Mesenteric fat pad (tissue), 1 donor: ENCODE measurements around the gene NMUR2. TPM values are rescaled to one million over a fixed set of nuclear protein-coding genes. Genes with fewer than 3 reads are reported as not detected.

Source experiments
- DNase-seq: peaks from one replicate; pipeline ENCODE4 v3.0.0-alpha.2; 2020; ENCODE audit warnings: low spot score
- total RNA-seq: library from RNA; stranded (reverse); fragmentation: NEBNext Ultra II Directional; extraction: Animal tissue kit (Norgen Biotek cat#: 25700); gene quantifications from one replicate; pipeline ENCODE4 v1.2.1, GENCODE V29; 2021
- donor health status: DM: yes; HTN: yes; CAD: no.

Gene NMUR2
- total RNA-seq, 1 donor from 2014 or later: not detected

DNA sequence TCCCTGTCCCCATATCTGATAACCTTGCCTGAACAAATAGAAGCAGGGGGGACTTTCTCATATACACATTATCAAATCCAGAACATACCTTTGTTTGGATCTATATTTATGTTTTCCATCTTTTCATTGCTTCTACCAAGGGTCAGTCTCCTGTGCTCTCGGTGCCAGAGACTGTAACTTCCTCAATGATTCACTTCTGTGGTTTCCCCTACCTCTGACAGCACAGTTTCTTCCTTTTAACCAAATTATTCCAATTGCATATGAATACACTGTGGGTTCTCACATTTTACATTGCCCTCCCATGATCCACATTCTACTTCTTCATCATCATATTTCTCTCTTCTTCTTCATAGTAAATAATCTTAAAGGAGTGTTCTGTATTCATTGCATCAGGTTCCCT, 32.2 kb downstream of the NMUR2 start:
- no peak for DNase-seq

GRCh38 chr5:152369298-152369697, 35.8 kb downstream of the NMUR2 start:
- DNase-seq: no peak

GRCh38 chr5:152367554-152367953, 37.5 kb downstream of the NMUR2 start:
- no peak for DNase-seq

DNA sequence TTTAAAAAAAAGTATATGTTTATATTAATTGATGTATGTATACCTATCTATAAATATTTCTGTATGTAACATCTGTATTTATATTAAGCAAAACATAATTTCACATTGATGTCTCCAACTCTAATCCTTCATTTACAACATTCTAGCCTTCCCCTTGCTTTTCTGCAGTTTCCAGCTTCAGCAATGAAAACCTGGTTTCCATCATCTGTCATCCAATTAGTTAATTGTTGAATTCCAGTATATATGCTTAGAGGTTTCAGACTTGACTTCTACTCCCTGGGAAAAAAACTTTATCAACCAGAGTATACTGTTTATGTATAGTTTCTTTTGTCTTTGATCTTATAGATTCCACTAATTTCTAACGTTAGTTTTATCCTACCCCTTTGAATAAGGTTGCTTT, 38.4 kb downstream of the NMUR2 start:
- no peak for DNase-seq

DNA sequence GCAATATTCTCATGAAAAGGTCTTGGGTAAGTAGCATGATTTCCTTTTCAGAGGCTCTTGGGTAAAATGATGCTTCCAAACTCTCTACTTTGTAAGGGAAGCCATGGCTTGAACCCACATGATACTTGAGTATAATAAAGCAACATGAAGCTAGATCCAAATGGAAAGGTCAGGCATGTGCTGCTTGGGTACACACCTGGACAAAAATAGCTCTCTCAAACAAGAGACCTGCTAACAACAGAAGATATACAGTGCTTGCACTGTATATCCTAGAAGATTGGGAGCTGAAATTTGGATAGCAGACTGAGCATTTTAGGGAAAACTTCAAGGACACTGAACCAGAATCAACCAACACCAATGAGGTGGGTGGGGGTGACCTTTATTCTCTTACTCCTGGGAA, 40.2 kb downstream of the NMUR2 start:
- no peak for DNase-seq

GRCh38 chr5:152364172-152364571, 40.9 kb downstream of the NMUR2 start:
- DNase-seq: no peak

DNA sequence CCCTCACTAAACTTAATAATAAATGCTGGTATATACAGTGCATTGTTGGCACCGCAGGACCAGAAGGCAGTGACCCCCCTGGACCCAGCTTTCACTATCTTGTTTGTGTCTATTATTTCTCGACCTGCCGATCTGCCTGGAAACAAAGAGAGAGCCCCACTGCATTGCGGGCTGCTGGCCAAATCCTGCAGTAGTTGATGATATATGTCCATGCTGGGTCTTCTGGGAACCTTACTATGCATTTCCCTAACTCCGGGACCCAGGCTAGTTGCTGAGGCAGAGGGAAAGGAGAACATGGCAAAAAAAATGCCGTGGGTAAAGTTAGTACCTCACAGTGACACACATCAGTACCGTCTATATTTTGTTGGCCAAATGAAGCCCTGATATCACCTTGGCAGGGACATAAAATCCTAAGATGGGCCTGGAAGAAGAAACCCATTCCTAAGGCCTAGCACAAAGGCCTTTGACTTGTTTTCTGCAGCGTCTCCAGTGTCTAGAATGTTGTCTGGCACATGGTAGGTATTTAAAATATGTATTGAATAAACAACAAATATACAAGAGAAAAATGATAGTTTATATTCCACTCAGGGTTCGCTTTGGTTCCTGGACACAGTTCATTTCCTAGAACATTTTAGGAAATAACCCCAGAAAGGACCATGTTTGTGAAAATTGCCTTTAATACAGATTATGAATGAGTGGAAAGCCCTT, 46.1 kb downstream of the NMUR2 start:
- DNase-seq: no peak

- no peak for DNase-seq
These were observed 48.6 kb downstream of the NMUR2 start for GRCh38 chr5:152356506-152356905.

- DNase-seq: no peak
These were observed 50.0 kb downstream of the NMUR2 start for GRCh38 chr5:152355061-152355460.

DNA sequence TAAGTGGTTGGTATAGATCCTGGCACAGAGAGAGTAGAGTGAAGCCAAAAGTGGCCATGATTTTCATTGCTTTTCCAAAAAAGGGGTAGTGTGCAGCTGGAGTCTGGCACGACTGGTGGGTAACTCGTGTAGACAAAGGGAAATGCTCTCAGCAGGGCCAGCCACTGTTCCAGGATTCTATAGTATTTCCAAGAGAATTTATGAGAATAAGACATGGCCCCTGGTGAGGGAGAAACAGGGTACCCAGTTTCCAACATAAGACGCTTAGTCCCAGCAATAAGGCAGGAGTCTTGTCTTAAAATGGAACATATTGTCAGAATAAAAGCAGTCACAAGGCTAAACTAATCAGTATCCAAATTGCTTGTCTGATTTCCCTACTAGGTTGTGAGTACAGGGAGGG, 52.1 kb downstream of the NMUR2 start:
- no peak for DNase-seq

DNA sequence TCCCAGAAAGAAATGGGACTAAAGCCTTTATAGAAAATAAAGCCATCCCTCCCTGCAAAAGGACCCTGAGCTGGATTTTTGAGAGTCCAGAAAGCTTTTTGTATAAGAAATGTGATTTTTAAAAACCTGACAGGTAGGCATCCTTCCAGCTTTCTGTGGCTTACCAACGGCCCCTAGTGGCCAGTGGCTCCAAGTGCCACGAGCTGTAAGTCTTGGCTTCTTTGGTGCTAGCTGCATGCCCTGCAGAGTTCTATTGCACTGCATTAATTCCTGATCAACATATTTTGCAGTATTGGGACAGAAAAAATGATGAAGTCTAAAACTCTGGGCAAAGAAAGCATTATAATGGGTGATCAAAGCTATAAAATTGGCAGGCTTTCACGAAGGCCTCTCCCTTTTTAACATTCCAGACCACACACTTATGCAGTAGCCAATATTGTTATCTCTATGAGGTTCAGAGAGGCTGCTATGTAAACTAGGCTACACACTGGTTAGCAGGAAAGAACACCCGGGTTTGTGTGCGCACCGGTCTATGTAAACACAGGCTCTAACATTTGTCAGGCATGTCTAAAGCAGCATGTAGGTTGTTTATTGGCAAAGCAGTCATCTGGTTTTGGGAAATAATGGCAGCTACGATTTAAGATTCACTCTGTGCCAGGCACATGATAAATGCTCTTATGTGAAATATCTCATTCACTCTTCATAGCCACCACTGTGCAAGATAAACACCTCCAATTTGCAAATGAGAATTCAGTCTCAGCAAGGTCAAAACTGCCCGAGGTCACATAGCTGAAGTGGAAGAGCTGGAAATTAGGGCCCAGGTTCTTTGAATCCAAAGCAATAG, 55.2 kb downstream of the NMUR2 start:
- DNase-seq: no peak
